Measurements from ENCODE around the gene KIF20A. TPM values are rescaled to one million over a fixed set of nuclear protein-coding genes. Genes with fewer than 3 reads are reported as not detected.

KIF20A gene
- total RNA-seq, 1 experiment from 2014 or later = 74.2 TPM

GRCh38 chr5:138186002-138186447 lies 7.1 kb downstream of the KIF20A start (continued):
- TF ChIP-seq RAD21 (IDR thresholded peaks at IDR 0.05; ENCODE audit: low read depth) (no peak), EGR1 (IDR thresholded peaks at IDR 0.05; ENCODE audit: low read depth) (no peak), CEBPB (IDR thresholded peaks at IDR 0.05; ENCODE audit: low read depth) (no peak), JUND (IDR thresholded peaks at IDR 0.05) (no peak)

- TF ChIP-seq ZNF274 (IDR thresholded peaks at IDR 0.05; ENCODE audit: low read depth, low read length) (no peak), ZBTB33 (IDR thresholded peaks at IDR 0.05; ENCODE audit: extremely low read depth, insufficient replicate concordance, low read length) (no peak), POLR2A (IDR thresholded peaks at IDR 0.05; ENCODE audit: borderline replicate concordance, extremely low read depth, insufficient read depth, insufficient read length) (no peak), POLR2AphosphoS5 (IDR thresholded peaks at IDR 0.05; ENCODE audit: low read depth, low read length) (no peak), SP1 (IDR thresholded peaks at IDR 0.05; ENCODE audit: low read depth) (no peak), JUND (IDR thresholded peaks at IDR 0.05) (no peak), CEBPB (IDR thresholded peaks at IDR 0.05; ENCODE audit: low read depth) (no peak)
- Histone ChIP-seq H3K4me2 (ENCODE audit: low read length) (no peak overlapping the region), H4K20me1 (ENCODE audit: insufficient read depth) (no peaks in the 10 kb centered on the region), H3K36me3 (ENCODE audit: control insufficient read depth in 1 of 2, insufficient read depth in 2 of 2, low read length in 2 of 2) (peaks cover 71% of the 10 kb centered on the region in 2 experiments), H3K9ac (ENCODE audit: low read length) (no peak overlapping the region), H3K9me2 (ENCODE audit: insufficient read depth) (no peaks in the 10 kb centered on the region), H3K27me3 (ENCODE audit: insufficient read depth, low read length) (no peaks in the 10 kb centered on the region), H3K27ac (ENCODE audit: low read depth, low read length) (no peak overlapping the region), H3K4me3 (replicated peaks in 1 of 2; ENCODE audit: low read depth in 1 of 2, low read length in 2 of 2) (no peak overlapping the region), H3K4me1 (ENCODE audit: control insufficient read depth in 1 of 2, insufficient read depth in 2 of 2, low read length in 2 of 2) (no peaks in the 10 kb centered on the region), H3K9me3 (ENCODE audit: control insufficient read depth in 1 of 2, insufficient read depth in 1 of 2, low read depth in 1 of 2, low read length in 2 of 2) (no peaks in the 10 kb centered on the region), H2AFZ (ENCODE audit: low read depth, low read length, poor library complexity, severe bottlenecking) (no peak overlapping the region), H3K79me2 (ENCODE audit: insufficient read depth, low read length) (no peaks in the 10 kb centered on the region; the same call in 1 of the 2 replicates)
- CTCF ChIA-PET = interaction anchor here (1.5 kb wide), 1 partner anchor 9 kb away, joined by 3 read pairs; no protein-coding TSS in a partner anchor
- POLR2A ChIA-PET = interaction anchor here (0.8 kb wide), 1 partner anchor 12 kb away, joined by 3 read pairs; no protein-coding TSS in a partner anchor
- intact Hi-C loops (cut with micrococcal nuclease) = loop anchor here (10.0 kb wide), 1 partner anchor 356 kb away; the partner anchor contains the start of gene ETF1
- BruUV-seq (replicated peaks) = no TSS peak
- ATAC-seq (no peak), DNase-seq (ENCODE audit: low read depth, low spot score) (no peak)
- RAD21 ChIA-PET (ENCODE audit: low non-redundant PET in 1 of 2, low total read pairs in 2 of 2, uncharacterized antibody in 2 of 2, unreplicated experiment in 2 of 2) = no interaction called here
Observed at GRCh38 chr5:138188626-138189025, 9.7 kb downstream of the KIF20A start.

Data from HCT116 (cell line).